Right lobe of liver (tissue), 6 donors: Measurements from ENCODE around the gene MAP3K3. TPM values are rescaled to one million over a fixed set of nuclear protein-coding genes. Genes with fewer than 3 reads are reported as not detected.

Experiments used
- ATAC-seq, 4 donors: fragments of 200-7000 bp; cut with Tn5 transposase; one replicate each; pipeline ENCODE4 v1.9.1; 2020; ENCODE audit warnings: mild to moderate bottlenecking in 4 of 4, moderate library complexity in 4 of 4
- DNase-seq, 3 donors: peaks; one replicate each; pipeline ENCODE4 v3.0.0-alpha.2; 2020
- H3K27ac ChIP-seq, 3 donors: fragments of 200-600 bp; one replicate each; pipeline ENCODE4 v1.8.0; 2022
- H3K27me3 ChIP-seq, 2 donors: fragments of 200-600 bp; one replicate each; pipeline ENCODE4 v1.8.0; 2022
- H3K36me3 ChIP-seq, 4 donors: fragments of 200-600 bp; sonication (generic) in 1 of 4; one replicate each; pipeline versions ENCODE4 v1.5.1 to v1.8.0; 2017 to 2022; ENCODE audit warnings: control low read depth in 1 of 4
- H3K4me1 ChIP-seq, 4 donors: fragments of 200-600 bp; sonication (generic) in 1 of 4; one replicate each; pipeline versions ENCODE4 v1.5.1 to v1.8.0; 2017 to 2022; ENCODE audit warnings: control low read depth in 1 of 4
- H3K4me3 ChIP-seq, 3 donors: fragments of 200-600 bp; one replicate each; pipeline ENCODE4 v1.8.0; 2022
- H3K9me3 ChIP-seq, 4 donors: fragments of 200-600 bp; sonication (generic) in 1 of 4; one replicate each; pipeline versions ENCODE4 v1.5.1 to v1.8.0; 2017 to 2022; ENCODE audit warnings: control low read depth in 1 of 4
- POLR2A ChIP-seq: fragments of 450-650 bp; IDR thresholded peaks from one replicate; pipeline ENCODE4 v1.6.1; 2017; ENCODE audit warnings: antibody characterized with exemption, mild to moderate bottlenecking
- WGBS: methylation state at CpG from one replicate; pipeline ENCODE4 v1.1.6; 2018; ENCODE audit warnings: low coverage, low lambda C conversion rate; ENCODE audit not compliant: insufficient coverage; ENCODE audit errors: missing lambda C conversion rate; 5-methylcytosine and 5-hydroxymethylcytosine counted together
- intact Hi-C, 2 donors: fragments of 100-400 bp; cut with DNase I; formaldehyde crosslinking; loops; one replicate each; pipeline versions ENCODE4 v1.11.2 to v1.14.1; 2022
- total RNA-seq, 6 experiments: library from RNA; depleted of rRNA in 2 of 6; stranded (reverse); fragments of >200 nt in 2 of 6; fragmentation: NEBNext Ultra II Directional in 3 of 6; extraction: Animal tissue kit (Norgen Biotek cat#: 25700) in 3 of 6; gene quantifications; one replicate each; pipeline versions ENCODE4 v1.1.0 to v1.2.4, GENCODE V29; 2016 to 2023
- TF ChIP-seq, protein P1 (sequence below), 4 donors: fragments of 200-600 bp in 3 of 4; fragments of 450-650 bp in 1 of 4; IDR thresholded peaks; one replicate each; pipeline versions ENCODE4 v1.5.1 to v1.8.0; 2016 to 2022; ENCODE audit warnings: antibody characterized with exemption in 4 of 4, mild to moderate bottlenecking in 2 of 4
- donor health status: DM: no; HTN: yes; CAD: no.
- donor health status: DM: no; HTN: no; CAD: no.
- donor health status: DM: no; HTN: no; CAD: no.
- donor health status: DM: no; HTN: yes; CAD: no.
- donor health status: DM: no; HTN: yes; CAD: no.

Gene MAP3K3
- total RNA-seq, 6 experiments from 2014 or later: 10.6 to 15.8 (median 13.0) TPM

DNA sequence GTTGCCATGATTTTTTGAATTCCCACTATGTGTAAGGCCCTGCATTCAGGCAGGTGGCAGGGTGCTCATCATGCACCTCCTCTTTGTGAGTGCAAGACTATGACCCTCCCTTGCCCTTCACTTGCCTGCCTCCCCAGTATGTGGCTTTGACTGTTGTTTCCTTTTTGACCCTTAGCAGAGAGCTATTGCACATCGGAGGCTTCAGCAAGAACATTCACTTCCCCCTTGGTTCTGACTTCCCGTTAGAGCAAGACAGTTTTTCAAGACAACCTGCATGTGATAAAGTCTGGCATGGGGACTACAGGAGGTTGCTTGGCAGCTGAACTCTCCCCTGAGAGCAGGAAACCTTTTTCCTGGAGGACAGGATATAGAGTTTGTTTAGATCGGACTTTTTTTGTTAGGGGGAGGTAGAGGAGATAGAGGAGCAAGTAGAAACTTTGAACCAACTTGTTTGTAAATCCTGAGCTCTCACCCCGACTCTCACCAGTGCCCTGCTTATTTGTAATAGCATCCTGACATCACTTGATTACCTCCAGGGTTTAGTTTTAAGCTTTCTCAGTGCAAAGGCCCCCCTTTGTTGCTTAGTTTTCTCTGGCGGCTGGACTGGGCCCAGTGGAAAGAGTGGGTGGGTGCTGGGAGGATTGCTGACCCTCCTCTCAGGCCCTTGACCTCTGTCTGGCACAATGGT lies 43.5 kb downstream of the MAP3K3 start:
- Histone ChIP-seq H3K4me1 (no peaks in the 10 kb centered on the region), H3K27ac (peak overlapping the region in 2 of 3 donors; percentile 5 to 29), H3K27me3 (no peaks in the 10 kb centered on the region), H3K9me3 (no peaks in the 10 kb centered on the region), H3K4me3 (no peak overlapping the region), H3K36me3 (peaks cover 0 to 41% (median 4%) of the 10 kb centered on the region in 4 donors)
- DNase-seq (no peak), ATAC-seq (peak; percentile 66 to 89 (median 85))
- 38% methylated on average over 5 of the region's 5 CpGs for WGBS
- TF ChIP-seq, protein P1, sequence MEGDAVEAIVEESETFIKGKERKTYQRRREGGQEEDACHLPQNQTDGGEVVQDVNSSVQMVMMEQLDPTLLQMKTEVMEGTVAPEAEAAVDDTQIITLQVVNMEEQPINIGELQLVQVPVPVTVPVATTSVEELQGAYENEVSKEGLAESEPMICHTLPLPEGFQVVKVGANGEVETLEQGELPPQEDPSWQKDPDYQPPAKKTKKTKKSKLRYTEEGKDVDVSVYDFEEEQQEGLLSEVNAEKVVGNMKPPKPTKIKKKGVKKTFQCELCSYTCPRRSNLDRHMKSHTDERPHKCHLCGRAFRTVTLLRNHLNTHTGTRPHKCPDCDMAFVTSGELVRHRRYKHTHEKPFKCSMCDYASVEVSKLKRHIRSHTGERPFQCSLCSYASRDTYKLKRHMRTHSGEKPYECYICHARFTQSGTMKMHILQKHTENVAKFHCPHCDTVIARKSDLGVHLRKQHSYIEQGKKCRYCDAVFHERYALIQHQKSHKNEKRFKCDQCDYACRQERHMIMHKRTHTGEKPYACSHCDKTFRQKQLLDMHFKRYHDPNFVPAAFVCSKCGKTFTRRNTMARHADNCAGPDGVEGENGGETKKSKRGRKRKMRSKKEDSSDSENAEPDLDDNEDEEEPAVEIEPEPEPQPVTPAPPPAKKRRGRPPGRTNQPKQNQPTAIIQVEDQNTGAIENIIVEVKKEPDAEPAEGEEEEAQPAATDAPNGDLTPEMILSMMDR (IDR thresholded peaks at IDR 0.05): no peak
- TF ChIP-seq POLR2A: no peak
- intact Hi-C loops: no loop called here

DNA sequence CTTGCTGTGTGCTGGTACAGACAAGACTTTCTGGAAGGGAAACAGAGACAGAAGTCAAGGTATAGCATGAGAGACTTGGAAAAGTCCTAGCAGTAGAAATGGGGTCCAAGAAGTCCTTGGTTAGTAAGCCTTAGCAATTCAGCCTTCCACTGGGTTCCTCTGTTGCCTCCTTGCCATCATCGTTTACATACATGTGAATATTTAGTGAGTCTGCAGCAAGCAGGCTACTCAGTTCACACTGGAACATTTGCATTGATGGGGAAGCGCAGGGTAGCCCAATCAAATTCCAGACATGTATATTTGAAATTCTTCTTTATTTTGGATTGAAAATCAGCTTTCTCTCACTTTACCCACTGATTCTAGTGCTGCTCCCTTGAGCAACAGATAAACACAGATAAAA lies 50.6 kb downstream of the MAP3K3 start:
- Histone ChIP-seq H3K27ac (no peak overlapping the region), H3K36me3 (peaks cover 0 to 10% (median 0%) of the 10 kb centered on the region in 4 donors), H3K9me3 (no peaks in the 10 kb centered on the region), H3K27me3 (no peaks in the 10 kb centered on the region), H3K4me1 (peaks cover 0 to 22% (median 8%) of the 10 kb centered on the region in 4 donors), H3K4me3 (no peak overlapping the region)
- intact Hi-C loops: no loop called here
- TF ChIP-seq, protein P1 (IDR thresholded peaks at IDR 0.05): no peak
- TF ChIP-seq POLR2A: no peak
- DNase-seq (no peak), ATAC-seq (no peak)
- 89% methylated on average over 1 of the region's 2 CpGs for WGBS

DNA sequence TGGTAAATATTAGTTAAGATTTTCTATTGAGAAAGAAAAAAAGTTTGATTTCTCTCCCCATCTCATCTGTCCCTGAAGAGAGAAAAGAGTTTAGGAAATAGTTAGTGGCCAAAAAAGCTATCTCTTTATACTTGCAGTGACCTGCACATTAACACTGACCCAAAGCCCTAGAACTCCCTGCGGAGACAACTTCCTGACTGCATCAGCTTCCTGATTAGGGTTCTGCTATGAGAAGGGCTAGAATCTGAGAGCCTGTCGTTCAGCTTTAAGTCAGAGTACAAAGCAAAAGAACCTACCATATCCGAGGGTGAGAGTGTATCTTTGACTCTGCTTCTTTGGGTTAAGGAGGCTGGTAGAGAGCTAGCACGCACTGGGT lies 53.0 kb downstream of the MAP3K3 start:
- 53% methylated on average over 3 of the region's 4 CpGs for WGBS
- DNase-seq: no peak
- intact Hi-C loops: no loop called here

DNA sequence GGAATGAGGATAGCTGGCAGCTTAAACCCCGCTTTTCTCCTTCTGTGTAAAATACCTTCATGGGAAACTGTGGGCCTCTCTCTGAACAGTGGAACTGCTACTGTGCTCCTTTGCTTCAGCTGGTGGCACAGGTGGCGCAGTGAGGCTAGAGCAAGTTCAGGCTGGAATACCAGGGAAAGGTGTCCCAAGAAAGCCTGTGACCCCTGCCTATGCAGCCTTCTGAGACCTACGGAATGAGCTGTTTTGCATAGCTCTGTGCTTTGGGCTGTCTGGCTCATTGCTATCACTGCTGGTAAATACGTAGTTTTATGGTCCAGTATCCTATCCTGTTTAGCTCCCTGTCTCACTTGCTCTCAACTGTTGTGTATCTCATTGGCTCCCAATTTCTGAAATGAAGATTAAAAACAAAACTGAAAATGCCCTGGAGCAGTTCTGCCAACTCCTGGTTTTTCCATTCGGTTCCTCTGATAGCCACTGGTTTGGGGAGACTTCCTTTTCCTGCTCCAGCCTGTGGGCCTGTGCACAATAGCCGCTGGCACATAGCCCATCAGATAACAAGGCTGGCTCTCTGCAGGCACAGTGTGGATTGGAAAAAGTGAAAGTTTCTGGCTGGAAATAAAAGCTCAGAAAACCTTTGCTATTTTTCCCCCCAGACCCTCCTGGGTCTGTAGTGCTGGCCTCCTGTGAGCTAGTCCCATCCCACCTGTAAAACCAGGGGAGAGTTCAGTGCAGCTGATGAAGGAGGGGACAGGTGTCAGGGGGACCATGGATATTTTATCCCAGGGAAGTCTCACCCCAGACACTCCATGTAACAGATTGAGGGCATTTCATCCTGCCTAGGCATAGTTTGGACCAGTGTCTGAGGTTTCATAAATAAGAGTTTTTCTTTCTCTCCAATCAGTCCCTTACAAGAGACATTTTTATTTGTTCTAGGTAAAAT lies 53.7 kb downstream of the MAP3K3 start:
- H3K27ac ChIP-seq: peak overlapping the region; percentile 48 to 61 (median 52)
- intact Hi-C loops: no loop called here
- no peaks in the 10 kb centered on the region for H3K9me3 ChIP-seq
- DNase-seq (peak; percentile 85 to 91 (median 87)), ATAC-seq (peak; percentile 90 to 94 (median 92))
- H3K27me3 ChIP-seq: no peaks in the 10 kb centered on the region
- 10% methylated on average over 2 of the region's 6 CpGs for WGBS
- TF ChIP-seq, protein P1 (IDR thresholded peaks at IDR 0.05): no peak
- H3K4me3 ChIP-seq: no peak overlapping the region
- peaks cover 0 to under 1% (median 0%) of the 10 kb centered on the region in 4 donors for H3K36me3 ChIP-seq
- H3K4me1 ChIP-seq: peaks cover 0 to 27% (median 8%) of the 10 kb centered on the region in 4 donors

More for the DNA sequence above, 53.0 kb downstream of the MAP3K3 start:
- Histone ChIP-seq H3K36me3 (peaks cover 0 to 2% (median 0%) of the 10 kb centered on the region in 4 donors), H3K4me1 (peaks cover 0 to 22% (median 8%) of the 10 kb centered on the region in 4 donors), H3K9me3 (no peaks in the 10 kb centered on the region), H3K4me3 (no peak overlapping the region), H3K27ac (peak overlapping the region; percentile 48 to 61 (median 52)), H3K27me3 (no peaks in the 10 kb centered on the region)
- TF ChIP-seq, protein P1 (IDR thresholded peaks at IDR 0.05): no peak
- TF ChIP-seq POLR2A: no peak
- peak; percentile 56 to 69 (median 58) for ATAC-seq
